PFSK-1 (cell line): Measurements from ENCODE around the gene USP9X. TPM values are rescaled to one million over a fixed set of nuclear protein-coding genes. Genes with fewer than 3 reads are reported as not detected.

Experiments used
- FOXP2 ChIP-seq: optimal IDR thresholded peaks from 2 replicates; pipeline ENCODE3; 2011; ENCODE audit warnings: borderline replicate concordance, control low read depth, inconsistent platforms; ENCODE audit not compliant: insufficient read depth; ENCODE audit errors: extremely low read length, extremely low read depth
- POLR2AphosphoS5 ChIP-seq: IDR thresholded peaks from 2 replicates; pipeline ENCODE4 v1.6.1; 2012; ENCODE audit warnings: low read depth, mild to moderate bottlenecking, control low read depth, low read length, moderate library complexity
- SIN3A ChIP-seq: IDR thresholded peaks from 2 replicates; pipeline ENCODE4 v1.6.1; 2012; ENCODE audit warnings: mild to moderate bottlenecking, low read length, moderate library complexity, borderline replicate concordance; ENCODE audit not compliant: insufficient read depth
- TAF1 ChIP-seq: IDR thresholded peaks from 2 replicates; pipeline ENCODE4 v1.6.1; 2012; ENCODE audit warnings: low read length, control low read depth, borderline replicate concordance; ENCODE audit not compliant: insufficient read depth
- polyA plus RNA-seq: library from polyadenylated mRNA; unstranded; fragments of >200 nt; gene quantifications from one replicate; pipeline ENCODE4 v1.2.1, GENCODE V29; 2012; ENCODE audit warnings: low read depth, missing spikeins; ENCODE audit not compliant: insufficient read length
- TF ChIP-seq, protein P1 (sequence below), 2 experiments: IDR thresholded peaks; 2 replicates each; pipeline versions ENCODE4 v1.6.1 to v1.8.0; 2011 to 2012; ENCODE audit warnings: low read depth in 2 of 2, low read length in 2 of 2, control low read depth in 1 of 2, inconsistent platforms in 1 of 2, mild to moderate bottlenecking in 1 of 2, moderate library complexity in 1 of 2; ENCODE audit not compliant: insufficient read depth in 1 of 2

USP9X gene, protein sequence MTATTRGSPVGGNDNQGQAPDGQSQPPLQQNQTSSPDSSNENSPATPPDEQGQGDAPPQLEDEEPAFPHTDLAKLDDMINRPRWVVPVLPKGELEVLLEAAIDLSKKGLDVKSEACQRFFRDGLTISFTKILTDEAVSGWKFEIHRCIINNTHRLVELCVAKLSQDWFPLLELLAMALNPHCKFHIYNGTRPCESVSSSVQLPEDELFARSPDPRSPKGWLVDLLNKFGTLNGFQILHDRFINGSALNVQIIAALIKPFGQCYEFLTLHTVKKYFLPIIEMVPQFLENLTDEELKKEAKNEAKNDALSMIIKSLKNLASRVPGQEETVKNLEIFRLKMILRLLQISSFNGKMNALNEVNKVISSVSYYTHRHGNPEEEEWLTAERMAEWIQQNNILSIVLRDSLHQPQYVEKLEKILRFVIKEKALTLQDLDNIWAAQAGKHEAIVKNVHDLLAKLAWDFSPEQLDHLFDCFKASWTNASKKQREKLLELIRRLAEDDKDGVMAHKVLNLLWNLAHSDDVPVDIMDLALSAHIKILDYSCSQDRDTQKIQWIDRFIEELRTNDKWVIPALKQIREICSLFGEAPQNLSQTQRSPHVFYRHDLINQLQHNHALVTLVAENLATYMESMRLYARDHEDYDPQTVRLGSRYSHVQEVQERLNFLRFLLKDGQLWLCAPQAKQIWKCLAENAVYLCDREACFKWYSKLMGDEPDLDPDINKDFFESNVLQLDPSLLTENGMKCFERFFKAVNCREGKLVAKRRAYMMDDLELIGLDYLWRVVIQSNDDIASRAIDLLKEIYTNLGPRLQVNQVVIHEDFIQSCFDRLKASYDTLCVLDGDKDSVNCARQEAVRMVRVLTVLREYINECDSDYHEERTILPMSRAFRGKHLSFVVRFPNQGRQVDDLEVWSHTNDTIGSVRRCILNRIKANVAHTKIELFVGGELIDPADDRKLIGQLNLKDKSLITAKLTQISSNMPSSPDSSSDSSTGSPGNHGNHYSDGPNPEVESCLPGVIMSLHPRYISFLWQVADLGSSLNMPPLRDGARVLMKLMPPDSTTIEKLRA (N-terminal part only)
- 25.9 TPM for polyA plus RNA-seq

DNA sequence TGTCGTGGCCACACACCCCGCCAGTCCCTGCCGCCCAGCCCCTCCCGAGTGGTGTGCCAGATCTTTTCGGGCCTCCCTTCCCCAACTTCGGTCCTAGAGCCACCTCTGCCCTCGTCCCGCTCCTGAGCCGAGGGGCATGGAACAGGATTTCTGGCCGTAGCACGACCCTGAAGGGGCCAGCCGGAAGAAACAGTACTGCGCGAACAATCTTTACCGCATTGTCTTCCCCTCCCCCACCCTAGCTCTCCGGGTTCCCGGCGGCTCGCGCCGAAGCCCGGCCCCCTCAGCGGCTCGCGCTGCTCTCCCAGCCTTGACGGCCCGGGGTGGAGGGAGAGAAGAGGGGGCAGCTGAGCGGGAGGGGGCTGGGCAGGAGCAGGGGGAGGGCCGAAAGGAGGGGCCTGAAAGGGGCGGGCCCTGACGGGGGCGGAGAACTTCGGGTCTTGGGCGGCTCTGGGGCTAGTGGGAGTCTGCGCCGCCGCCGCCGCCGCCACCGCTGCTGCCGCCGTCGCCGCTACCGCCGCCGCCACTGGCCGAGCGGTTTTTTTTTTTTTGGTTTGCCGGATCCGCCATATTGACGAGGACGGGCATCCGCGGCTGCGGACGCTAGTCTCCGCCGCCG is at the start of gene USP9X:
Gene USP9X (plus strand): TSS at position 553 of the 619 bp plus-strand sequence. CDS start 38,184 bp downstream, outside the sequence.
- TF ChIP-seq, protein P1, sequence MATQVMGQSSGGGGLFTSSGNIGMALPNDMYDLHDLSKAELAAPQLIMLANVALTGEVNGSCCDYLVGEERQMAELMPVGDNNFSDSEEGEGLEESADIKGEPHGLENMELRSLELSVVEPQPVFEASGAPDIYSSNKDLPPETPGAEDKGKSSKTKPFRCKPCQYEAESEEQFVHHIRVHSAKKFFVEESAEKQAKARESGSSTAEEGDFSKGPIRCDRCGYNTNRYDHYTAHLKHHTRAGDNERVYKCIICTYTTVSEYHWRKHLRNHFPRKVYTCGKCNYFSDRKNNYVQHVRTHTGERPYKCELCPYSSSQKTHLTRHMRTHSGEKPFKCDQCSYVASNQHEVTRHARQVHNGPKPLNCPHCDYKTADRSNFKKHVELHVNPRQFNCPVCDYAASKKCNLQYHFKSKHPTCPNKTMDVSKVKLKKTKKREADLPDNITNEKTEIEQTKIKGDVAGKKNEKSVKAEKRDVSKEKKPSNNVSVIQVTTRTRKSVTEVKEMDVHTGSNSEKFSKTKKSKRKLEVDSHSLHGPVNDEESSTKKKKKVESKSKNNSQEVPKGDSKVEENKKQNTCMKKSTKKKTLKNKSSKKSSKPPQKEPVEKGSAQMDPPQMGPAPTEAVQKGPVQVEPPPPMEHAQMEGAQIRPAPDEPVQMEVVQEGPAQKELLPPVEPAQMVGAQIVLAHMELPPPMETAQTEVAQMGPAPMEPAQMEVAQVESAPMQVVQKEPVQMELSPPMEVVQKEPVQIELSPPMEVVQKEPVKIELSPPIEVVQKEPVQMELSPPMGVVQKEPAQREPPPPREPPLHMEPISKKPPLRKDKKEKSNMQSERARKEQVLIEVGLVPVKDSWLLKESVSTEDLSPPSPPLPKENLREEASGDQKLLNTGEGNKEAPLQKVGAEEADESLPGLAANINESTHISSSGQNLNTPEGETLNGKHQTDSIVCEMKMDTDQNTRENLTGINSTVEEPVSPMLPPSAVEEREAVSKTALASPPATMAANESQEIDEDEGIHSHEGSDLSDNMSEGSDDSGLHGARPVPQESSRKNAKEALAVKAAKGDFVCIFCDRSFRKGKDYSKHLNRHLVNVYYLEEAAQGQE (IDR thresholded peaks at IDR 0.05; ENCODE audit: insufficient read depth in 1 of 2, low read depth in 2 of 2, low read length in 2 of 2): no peak
- TF ChIP-seq POLR2AphosphoS5: no peak

DNA sequence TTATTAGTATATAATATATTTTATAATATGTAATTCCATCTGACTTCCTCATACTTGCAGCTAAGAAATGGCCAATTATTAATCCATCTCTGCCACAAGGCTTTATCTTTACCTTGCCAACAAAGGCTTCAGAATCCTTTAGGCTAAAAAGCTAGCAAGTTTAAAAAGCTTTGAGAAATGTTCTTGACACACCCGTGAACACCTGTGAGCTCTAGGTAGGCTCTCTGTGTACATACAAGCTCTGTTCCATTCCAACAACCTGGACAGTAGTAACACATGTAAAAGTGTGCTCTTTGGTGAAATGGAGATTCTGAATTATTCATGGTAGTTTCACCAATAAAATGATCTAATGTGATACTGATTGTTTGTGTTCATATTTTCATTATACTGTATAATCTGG is 49.7 kb upstream of the USP9X start:
- TF ChIP-seq FOXP2: no peak
- TF ChIP-seq SIN3A: no peak
- no peak for TF ChIP-seq POLR2AphosphoS5
- TF ChIP-seq TAF1: no peak
- TF ChIP-seq, protein P1 (IDR thresholded peaks at IDR 0.05; ENCODE audit: insufficient read depth in 1 of 2, low read depth in 2 of 2, low read length in 2 of 2): no peak

DNA sequence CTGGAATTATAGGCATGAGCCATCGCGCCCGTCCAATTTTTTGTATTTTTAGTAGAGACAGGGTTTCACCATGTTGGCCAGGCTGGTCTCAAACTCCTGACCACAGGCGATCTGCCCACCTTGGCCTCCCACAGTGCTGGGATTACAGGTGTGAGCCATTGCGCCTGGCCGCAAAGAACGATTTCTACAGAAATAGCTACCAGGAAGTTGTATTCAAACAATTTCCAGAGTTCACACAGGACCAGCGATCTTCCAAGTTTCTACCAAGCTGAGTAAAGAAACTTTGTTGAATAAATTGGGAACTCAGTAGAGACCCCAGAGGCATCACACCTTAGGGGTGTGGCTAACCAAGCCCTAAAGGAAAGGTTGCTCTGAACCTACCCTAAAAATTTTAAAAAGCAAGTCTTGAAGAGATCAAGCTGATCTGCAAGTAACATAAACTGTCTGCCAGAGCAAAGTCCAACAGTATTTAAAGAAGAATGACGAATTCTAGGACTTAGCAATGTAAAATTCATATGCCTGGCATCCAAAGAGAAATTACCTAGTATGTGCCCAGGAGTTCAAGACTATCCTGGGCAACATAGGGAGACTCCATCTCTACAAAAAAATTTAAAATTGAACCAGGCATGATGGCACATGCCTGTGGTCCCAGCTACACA is 48.4 kb upstream of the USP9X start:
- TF ChIP-seq TAF1: no peak
- TF ChIP-seq POLR2AphosphoS5: no peak
- TF ChIP-seq, protein P1 (IDR thresholded peaks at IDR 0.05; ENCODE audit: insufficient read depth in 1 of 2, low read depth in 2 of 2, low read length in 2 of 2): no peak

DNA sequence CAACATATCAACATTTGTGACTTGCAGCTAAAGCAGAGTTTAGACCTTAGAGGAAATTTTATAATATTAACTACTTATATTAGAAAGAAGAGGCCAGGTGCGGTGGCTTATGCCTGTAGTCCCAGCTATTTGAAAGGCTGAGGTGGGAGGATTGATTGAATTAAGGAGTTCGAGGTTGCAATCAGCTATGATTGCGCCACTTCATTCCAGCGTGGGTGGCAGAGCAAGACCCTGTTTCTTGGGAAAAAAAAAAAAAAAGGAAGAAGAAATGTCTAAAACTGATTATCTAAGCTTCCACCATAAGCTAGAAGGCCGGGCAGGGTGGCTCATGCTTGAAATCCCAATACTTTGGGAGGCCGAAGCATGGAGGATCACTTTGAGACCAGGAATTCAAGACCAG is 42.0 kb upstream of the USP9X start:
- TF ChIP-seq POLR2AphosphoS5 (no peak), SIN3A (no peak), TAF1 (no peak), FOXP2 (no peak)
- TF ChIP-seq, protein P1 (IDR thresholded peaks at IDR 0.05; ENCODE audit: insufficient read depth in 1 of 2, low read depth in 2 of 2, low read length in 2 of 2): no peak
